ENCODE data around the gene MYO1B. TPM values are rescaled to one million over a fixed set of nuclear protein-coding genes. Genes with fewer than 3 reads are reported as not detected.

Gene MYO1B
- total RNA-seq, 1 experiment from 2014 or later = 80.3 TPM

DNA sequence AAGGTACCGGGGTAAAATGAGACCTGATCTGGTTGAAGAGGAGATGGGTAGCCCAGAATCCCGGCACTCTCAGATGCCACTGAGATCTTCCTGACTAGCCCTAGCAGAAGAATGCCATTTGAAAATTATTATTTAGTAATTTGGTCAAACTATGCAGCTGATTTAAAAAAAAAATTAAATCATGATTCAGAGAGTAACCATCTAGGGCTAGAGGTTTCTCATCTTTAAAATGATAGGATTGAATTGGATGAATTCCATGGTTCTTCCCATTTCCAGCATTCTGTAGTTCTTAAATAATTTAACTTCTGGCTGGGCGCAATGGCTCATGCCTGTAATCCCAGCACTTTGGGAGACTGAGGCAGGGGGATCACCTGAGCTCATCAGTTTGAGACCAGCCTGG, 106.1 kb downstream of the MYO1B start:
- H3K4me1 ChIP-seq = no peaks in the 10 kb centered on the region
- no peak overlapping the region for H3K4me3 Mint-ChIP-seq (ENCODE audit: unreplicated experiment)
- H3K9me3 ChIP-seq = no peaks in the 10 kb centered on the region
- intact Hi-C loops (cut with micrococcal nuclease; ENCODE audit: unreplicated experiment) = no loop called here
- no peaks in the 10 kb centered on the region for H3K27me3 ChIP-seq (replicated peaks; ENCODE audit: control insufficient read depth, insufficient read depth, low read length)
- no peaks in the 10 kb centered on the region for H3K9me3 Mint-ChIP-seq (ENCODE audit: unreplicated experiment)
- no peak overlapping the region for H3K4me3 ChIP-seq (ENCODE audit: low read depth, low read length)
- peaks cover 2% of the 10 kb centered on the region; the same call in 1 of the 2 replicates for H3K36me3 ChIP-seq (ENCODE audit: control insufficient read depth, insufficient read depth, low read length)
- no peaks in the 10 kb centered on the region for H3K4me1 Mint-ChIP-seq (ENCODE audit: low read depth, unreplicated experiment)
- peaks cover 35% of the 10 kb centered on the region for H3K36me3 Mint-ChIP-seq (ENCODE audit: insufficient read depth, unreplicated experiment)
- TF ChIP-seq CTCF (IDR thresholded peaks at IDR 0.05; ENCODE audit: insufficient read depth in 1 of 2, low read depth in 1 of 2, low read length in 1 of 2, severe bottlenecking in 1 of 2, unreplicated experiment in 1 of 2) = no peak
- no TSS peak for BruUV-seq (replicated peaks)
- no peak overlapping the region for H3K27ac Mint-ChIP-seq (ENCODE audit: unreplicated experiment)
- POLR2A ChIA-PET = no interaction called here
- no peak for DNase-seq
- CTCF ChIA-PET = no interaction called here
- no peaks in the 10 kb centered on the region for H3K27me3 Mint-ChIP-seq (ENCODE audit: insufficient read depth, unreplicated experiment)

DNA sequence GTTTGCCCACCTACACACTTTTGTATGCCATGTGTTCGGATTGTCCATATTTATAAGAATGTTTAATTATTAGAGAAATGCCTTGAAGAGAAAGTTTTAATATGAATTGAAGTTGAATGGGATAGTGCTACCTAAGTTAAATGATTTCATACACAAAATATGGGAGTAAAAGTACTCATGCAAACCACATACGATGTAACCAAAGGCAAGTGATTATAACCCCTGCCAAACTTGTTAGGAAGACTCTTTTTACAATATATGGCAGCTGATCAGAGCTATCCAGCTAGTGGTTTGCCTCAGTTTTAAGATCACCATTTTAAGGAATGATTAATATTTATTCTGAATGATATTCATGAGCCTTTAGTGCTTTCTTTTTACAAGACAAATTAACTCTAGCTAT, 106.7 kb downstream of the MYO1B start:
- Histone ChIP-seq H3K9me3 (no peaks in the 10 kb centered on the region), H3K36me3 (ENCODE audit: control insufficient read depth, insufficient read depth, low read length) (peaks cover 2% of the 10 kb centered on the region; the same call in 1 of the 2 replicates), H3K4me3 (ENCODE audit: low read depth, low read length) (no peak overlapping the region), H3K27me3 (replicated peaks; ENCODE audit: control insufficient read depth, insufficient read depth, low read length) (no peaks in the 10 kb centered on the region), H3K4me1 (no peaks in the 10 kb centered on the region)
- Mint-ChIP-seq H3K27me3 (ENCODE audit: insufficient read depth, unreplicated experiment) (no peaks in the 10 kb centered on the region), H3K9me3 (ENCODE audit: unreplicated experiment) (no peaks in the 10 kb centered on the region), H3K27ac (ENCODE audit: unreplicated experiment) (no peak overlapping the region), H3K4me1 (ENCODE audit: low read depth, unreplicated experiment) (no peaks in the 10 kb centered on the region), H3K36me3 (ENCODE audit: insufficient read depth, unreplicated experiment) (peaks cover 35% of the 10 kb centered on the region), H3K4me3 (ENCODE audit: unreplicated experiment) (no peak overlapping the region)
- intact Hi-C loops (cut with micrococcal nuclease; ENCODE audit: unreplicated experiment) = loop anchor here (2.0 kb wide), 1 partner anchor 33 kb away; no protein-coding TSS in a partner anchor
- CTCF ChIA-PET = no interaction called here
- DNase-seq = no peak
- no peak for TF ChIP-seq CTCF (IDR thresholded peaks at IDR 0.05; ENCODE audit: insufficient read depth in 1 of 2, low read depth in 1 of 2, low read length in 1 of 2, severe bottlenecking in 1 of 2, unreplicated experiment in 1 of 2)
- no TSS peak for BruUV-seq (replicated peaks)
- POLR2A ChIA-PET = no interaction called here

- TF ChIP-seq CTCF (IDR thresholded peaks at IDR 0.05; ENCODE audit: insufficient read depth in 1 of 2, low read depth in 1 of 2, low read length in 1 of 2, severe bottlenecking in 1 of 2, unreplicated experiment in 1 of 2) = no peak
- no TSS peak for BruUV-seq (replicated peaks)
- Mint-ChIP-seq H3K9me3 (ENCODE audit: unreplicated experiment) (no peaks in the 10 kb centered on the region), H3K4me1 (ENCODE audit: low read depth, unreplicated experiment) (no peaks in the 10 kb centered on the region), H3K27ac (ENCODE audit: unreplicated experiment) (no peak overlapping the region), H3K4me3 (ENCODE audit: unreplicated experiment) (no peak overlapping the region), H3K36me3 (ENCODE audit: insufficient read depth, unreplicated experiment) (peaks cover 38% of the 10 kb centered on the region), H3K27me3 (ENCODE audit: insufficient read depth, unreplicated experiment) (no peaks in the 10 kb centered on the region)
- intact Hi-C loops (cut with micrococcal nuclease; ENCODE audit: unreplicated experiment) = loop anchor here (2.0 kb wide), 1 partner anchor 34 kb away; no protein-coding TSS in a partner anchor
- Histone ChIP-seq H3K4me1 (no peaks in the 10 kb centered on the region), H3K27me3 (replicated peaks; ENCODE audit: control insufficient read depth, insufficient read depth, low read length) (no peaks in the 10 kb centered on the region), H3K4me3 (ENCODE audit: low read depth, low read length) (no peak overlapping the region), H3K9me3 (no peaks in the 10 kb centered on the region), H3K36me3 (ENCODE audit: control insufficient read depth, insufficient read depth, low read length) (peaks cover 2% of the 10 kb centered on the region; the same call in 1 of the 2 replicates)
- CTCF ChIA-PET = no interaction called here
- POLR2A ChIA-PET = no interaction called here
- DNase-seq = no peak
Observed at GRCh38 chr2:191352536-191352935, 107.3 kb downstream of the MYO1B start.
